H1 (cell line): Measurements from ENCODE around the gene PTGFR. TPM values are rescaled to one million over a fixed set of nuclear protein-coding genes. Genes with fewer than 3 reads are reported as not detected.

Experiments
- CTCF ChIA-PET: fragments of 300-600 bp; sonication (Branson Sonifier 250); formaldehyde crosslinking; loops from one replicate; lab custom pipeline; 2021; ENCODE audit not compliant: partially characterized antibody; lab: Charles Lee
- POLR2A ChIA-PET: fragments of 300-600 bp; sonication (Branson Sonifier 250); formaldehyde crosslinking; loops from one replicate; lab custom pipeline; 2021; ENCODE audit warnings: inconsistent platforms; ENCODE audit not compliant: partially characterized antibody; lab: Charles Lee
- DNase-seq, 2 experiments: peaks; one replicate each; pipeline versions ENCODE4 v3.0.0 to v3.0.0-alpha.2; 2010 to 2022; ENCODE audit warnings: low spot score in 2 of 2, low read depth in 1 of 2, mixed read lengths in 1 of 2
- FAIRE-seq: peaks from 2 replicates; lab custom pipeline; 2011; peaks lifted over from hg19 to GRCh38; lab: Jason Lieb, UNC
- H2AFZ ChIP-seq: 2 replicates; pipeline ENCODE4 v1.8.1; 2012; ENCODE audit warnings: low read length, inconsistent platforms
- H2AK5ac ChIP-seq: 2 replicates; pipeline ENCODE4 v1.6.1; 2013; ENCODE audit warnings: low read depth, low read length
- H2BK120ac ChIP-seq: replicated peaks from 2 replicates; pipeline ENCODE3; 2013; ENCODE audit warnings: low read depth, low read length, inconsistent platforms
- H2BK12ac ChIP-seq: 2 replicates; pipeline ENCODE4 v1.6.1; 2013; ENCODE audit warnings: low read depth, low read length
- H2BK15ac ChIP-seq: 2 replicates; pipeline ENCODE4 v1.6.1; 2013; ENCODE audit warnings: low read length
- H2BK20ac ChIP-seq: 2 replicates; pipeline ENCODE4 v1.6.1; 2013; ENCODE audit warnings: low read length
- H2BK5ac ChIP-seq: 2 replicates; pipeline ENCODE4 v1.6.1; 2013; ENCODE audit warnings: low read depth, low read length
- H3K14ac ChIP-seq: 2 replicates; pipeline ENCODE4 v1.6.1; 2013; ENCODE audit warnings: inconsistent platforms; ENCODE audit not compliant: insufficient read length
- H3K18ac ChIP-seq: 2 replicates; pipeline ENCODE4 v1.6.1; 2013; ENCODE audit warnings: low read length; ENCODE audit errors: extremely low read depth
- H3K23ac ChIP-seq: 2 replicates; pipeline ENCODE4 v1.6.1; 2013; ENCODE audit warnings: inconsistent platforms; ENCODE audit not compliant: insufficient read length
- H3K23me2 ChIP-seq: 2 replicates; pipeline ENCODE4 v1.6.1; 2013; ENCODE audit warnings: low read depth, low read length
- H3K27ac ChIP-seq: 2 replicates; pipeline ENCODE4 v1.6.1; 2011; ENCODE audit warnings: low read depth, low read length, inconsistent platforms
- H3K27me3 ChIP-seq, 4 experiments: replicated peaks in 1 of 4; 1 replicate in 1 of 4; 2 replicates in 3 of 4; pipeline versions ENCODE4 v1.6.1 to v1.8.1; 2011 to 2013; ENCODE audit warnings: low read length in 3 of 4, mild to moderate bottlenecking in 3 of 4, inconsistent platforms in 2 of 4, mixed read lengths in 2 of 4, moderate library complexity in 1 of 4; ENCODE audit not compliant: control insufficient read depth in 3 of 4, insufficient read depth in 3 of 4; ENCODE audit errors: extremely low read depth in 1 of 4
- H3K36me3 ChIP-seq, 4 experiments: 2 replicates each; pipeline versions ENCODE4 v1.6.1 to v1.8.1; 2011 to 2013; ENCODE audit warnings: mild to moderate bottlenecking in 4 of 4, low read length in 3 of 4, moderate library complexity in 2 of 4, control low read depth in 1 of 4, inconsistent platforms in 1 of 4; ENCODE audit not compliant: insufficient read depth in 4 of 4, control insufficient read depth in 2 of 4
- H3K4ac ChIP-seq: replicated peaks from 2 replicates; pipeline ENCODE3; 2013; ENCODE audit warnings: low read length, low read depth, mixed read lengths, inconsistent platforms; ENCODE audit not compliant: insufficient read length
- H3K4me1 ChIP-seq, 4 experiments: replicated peaks in 1 of 4; 1 replicate in 1 of 4; 2 replicates in 3 of 4; pipeline versions ENCODE4 v1.6.1 to v1.8.1; 2011 to 2013; ENCODE audit warnings: low read length in 3 of 4, inconsistent platforms in 2 of 4, mixed read lengths in 1 of 4; ENCODE audit not compliant: insufficient read depth in 4 of 4, control insufficient read depth in 3 of 4
- H3K4me2 ChIP-seq, 2 experiments: 2 replicates each; pipeline versions ENCODE4 v1.6.1 to v1.8.1; 2011 to 2013; ENCODE audit warnings: low read depth in 2 of 2, low read length in 2 of 2, control low read depth in 1 of 2, inconsistent platforms in 1 of 2, mild to moderate bottlenecking in 1 of 2; ENCODE audit not compliant: insufficient read depth in 1 of 2
- H3K4me3 ChIP-seq, 4 experiments: fragments of 200-600, 300-600 bp in 1 of 4; sonication (generic), shearing (Covaris generic), sonication (Bioruptor Twin) in 1 of 4; 2 replicates each; pipeline versions ENCODE4 v1.5.1 to v1.8.1; 2011 to 2016; ENCODE audit warnings: low read length in 4 of 4, low read depth in 3 of 4, control low read depth in 2 of 4, inconsistent platforms in 2 of 4, mild to moderate bottlenecking in 2 of 4, mixed read lengths in 1 of 4, moderate library complexity in 1 of 4; ENCODE audit not compliant: insufficient read depth in 2 of 4; ENCODE audit errors: extremely low read depth in 1 of 4
- H3K56ac ChIP-seq: replicated peaks from 2 replicates; pipeline ENCODE3; 2013; ENCODE audit warnings: low read depth, mild to moderate bottlenecking, mixed read lengths, low read length, inconsistent platforms; ENCODE audit not compliant: insufficient read length
- H3K79me1 ChIP-seq: 2 replicates; pipeline ENCODE4 v1.6.1; 2013; ENCODE audit warnings: low read depth, low read length, control low read depth
- H3K79me2 ChIP-seq, 2 experiments: 2 replicates each; pipeline versions ENCODE4 v1.6.1 to v1.8.1; 2012 to 2013; ENCODE audit warnings: low read length in 2 of 2, mild to moderate bottlenecking in 2 of 2, inconsistent platforms in 1 of 2; ENCODE audit not compliant: insufficient read depth in 2 of 2, control insufficient read depth in 1 of 2
- H3K9ac ChIP-seq, 4 experiments: replicated peaks in 1 of 4; 1 replicate in 1 of 4; 2 replicates in 3 of 4; pipeline versions ENCODE4 v1.6.1 to v1.8.1; 2011 to 2013; ENCODE audit warnings: low read depth in 3 of 4, low read length in 3 of 4, control low read depth in 2 of 4, mild to moderate bottlenecking in 2 of 4, moderate library complexity in 2 of 4, inconsistent platforms in 1 of 4; ENCODE audit errors: extremely low read depth in 1 of 4
- H3K9me3 ChIP-seq, 2 experiments: 2 replicates each; pipeline versions ENCODE4 v1.6.1 to v1.8.1; 2012 to 2013; ENCODE audit warnings: mild to moderate bottlenecking in 2 of 2, moderate library complexity in 2 of 2, control low read depth in 1 of 2, inconsistent platforms in 1 of 2, low read depth in 1 of 2, low read length in 1 of 2, mixed read lengths in 1 of 2; ENCODE audit not compliant: insufficient read depth in 2 of 2
- H4K20me1 ChIP-seq, 2 experiments: replicated peaks in 1 of 2; 2 replicates each; pipeline versions ENCODE3 to v1.8.1; 2011 to 2013; ENCODE audit warnings: inconsistent platforms in 2 of 2, low read length in 2 of 2, mild to moderate bottlenecking in 1 of 2; ENCODE audit not compliant: insufficient read depth in 2 of 2, control insufficient read depth in 1 of 2
- H4K5ac ChIP-seq: 2 replicates; pipeline ENCODE4 v1.6.1; 2013; ENCODE audit warnings: low read length, low read depth, mixed read lengths, inconsistent platforms; ENCODE audit not compliant: insufficient read length
- H4K8ac ChIP-seq: 2 replicates; pipeline ENCODE4 v1.8.0; 2013; ENCODE audit warnings: mild to moderate bottlenecking, moderate library complexity, low read length, inconsistent platforms; ENCODE audit not compliant: insufficient read depth; ENCODE audit errors: extremely low read depth
- H4K91ac ChIP-seq: replicated peaks from 2 replicates; pipeline ENCODE3; 2013; ENCODE audit warnings: low read length, mixed read lengths, inconsistent platforms; ENCODE audit not compliant: insufficient read length
- CHD1 ChIP-seq: IDR thresholded peaks from 2 replicates; pipeline ENCODE4 v1.6.1; 2012; ENCODE audit warnings: low read depth, low read length, improper control_type of control experiment
- EZH2 ChIP-seq: fragments of 200-600 bp; sonication (generic); IDR thresholded peaks from 2 replicates; pipeline ENCODE4 v1.7.1; 2012; ENCODE audit warnings: low read depth, mild to moderate bottlenecking, moderate library complexity, low read length, inconsistent platforms; ENCODE audit not compliant: severe bottlenecking
- HDAC6 ChIP-seq: IDR thresholded peaks from one replicate; pipeline ENCODE4 v1.7.1; 2012; ENCODE audit warnings: low read depth, mild to moderate bottlenecking, inconsistent platforms, low read length, moderate library complexity
- MAX ChIP-seq: IDR thresholded peaks from 2 replicates; pipeline ENCODE4 v1.6.1; 2012; ENCODE audit warnings: inconsistent platforms
- POLR2A ChIP-seq, 2 experiments: IDR thresholded peaks; 1 replicate in 1 of 2; 2 replicates in 1 of 2; pipeline ENCODE4 v1.6.1; 2011; ENCODE audit warnings: low read depth in 2 of 2, low read length in 2 of 2, mild to moderate bottlenecking in 2 of 2; ENCODE audit errors: control extremely low read depth in 1 of 2
- RFX5 ChIP-seq: IDR thresholded peaks from 2 replicates; pipeline ENCODE4 v1.6.1; 2011; ENCODE audit warnings: low read depth, low read length, improper control_type of control experiment, borderline replicate concordance
- SAP30 ChIP-seq: fragments of 300-600 bp; sonication (generic); IDR thresholded peaks from 2 replicates; pipeline ENCODE4 v1.7.1; 2012; ENCODE audit warnings: low read length, moderate library complexity, mild to moderate bottlenecking, inconsistent platforms; ENCODE audit not compliant: insufficient read depth, insufficient replicate concordance
- TAF1 ChIP-seq: IDR thresholded peaks from 2 replicates; pipeline ENCODE4 v1.6.1; 2011; ENCODE audit warnings: mild to moderate bottlenecking, low read depth, low read length
- ZNF274 ChIP-seq: IDR thresholded peaks from 2 replicates; pipeline ENCODE4 v1.7.0; 2012; ENCODE audit warnings: low read length, borderline replicate concordance; ENCODE audit errors: extremely low read depth
- WGBS, 2 experiments: shearing (Covaris generic) in 1 of 2; methylation state at CpG; one replicate each; pipeline versions ENCODE4 v1.1.6 to v1.1.7; 2013 to 2015; ENCODE audit warnings: low lambda C conversion rate in 2 of 2, mixed read lengths in 2 of 2, inconsistent platforms in 1 of 2, low coverage in 1 of 2, missing lambda C conversion rate in 1 of 2; ENCODE audit not compliant: insufficient replicate concordance in 2 of 2, insufficient coverage in 1 of 2, insufficient read length in 1 of 2; ENCODE audit errors: extremely low coverage in 1 of 2, missing lambda C conversion rate in 1 of 2; 5-methylcytosine and 5-hydroxymethylcytosine counted together
- polyA plus RNA-seq, 7 experiments: library from polyadenylated mRNA; depleted of rRNA in 3 of 7; stranded (reverse) in 5 of 7; unstranded in 2 of 7; fragments of >200 nt in 5 of 7; fragments of 200-250 nt in 2 of 7; gene quantifications; 1 replicate in 5 of 7; 2 replicates in 1 of 7; 4 replicates in 1 of 7; pipeline versions ENCODE4 v1.2.1 to v1.2.3, GENCODE V29; 2011 to 2013; ENCODE audit warnings: missing spikeins in 2 of 7, mixed read lengths in 2 of 7
- total RNA-seq: library from RNA; stranded (reverse); fragmentation: NEBNext Ultra II Directional; extraction: Animal tissue kit (Norgen Biotek cat#: 25700); gene quantifications from 2 replicates; pipeline ENCODE4 v1.2.1, GENCODE V29; 2021
- TF ChIP-seq, protein P1 (sequence below): IDR thresholded peaks from 2 replicates; pipeline ENCODE4 v1.6.1; 2012; ENCODE audit warnings: inconsistent platforms

PTGFR gene
- total and polyA plus RNA-seq, 2 of the 8 experiments (the other 6 are each of a cell fraction or from before 2014, with no cell fraction given), result 0.02 TPM; not detected in 1

GRCh38 chr1:78587211-78587610 is 96.4 kb downstream of the PTGFR start:
- WGBS, 2 experiments, result 89% methylated on average over 1 of the region's 1 CpG; no CpG with 5 or more reads in 1 of the 2 experiments
- H2BK12ac ChIP-seq, result no peak overlapping the region

More at GRCh38 chr1:78587211-78587610, 96.4 kb downstream of the PTGFR start:
- Histone ChIP-seq H3K56ac (no peak overlapping the region), H2BK120ac (no peak overlapping the region), H3K79me1 (no peaks in the 10 kb centered on the region), H4K5ac (no peak overlapping the region), H3K4me1 (no peaks in the 10 kb centered on the region), H3K18ac (no peak overlapping the region), H3K23ac (no peak overlapping the region), H3K79me2 (no peaks in the 10 kb centered on the region), H3K9me3 (no peaks in the 10 kb centered on the region), H3K27me3 (no peaks in the 10 kb centered on the region), H2BK5ac (no peak overlapping the region), H2BK15ac (no peak overlapping the region), H3K4me3 (no peak overlapping the region), H3K36me3 (no peaks in the 10 kb centered on the region), H3K23me2 (no peaks in the 10 kb centered on the region), H3K27ac (no peak overlapping the region), H2AFZ (no peak overlapping the region), H3K9ac (no peak overlapping the region), H4K20me1 (no peaks in the 10 kb centered on the region), H3K4me2 (no peak overlapping the region), H4K91ac (no peak overlapping the region), H3K4ac (no peak overlapping the region), H2AK5ac (no peak overlapping the region), H3K14ac (no peak overlapping the region), H4K8ac (no peak overlapping the region), H2BK20ac (no peak overlapping the region)
- CTCF ChIA-PET, result no interaction called here
- POLR2A ChIA-PET, result no interaction called here
- DNase-seq, result no peak
- no peak for FAIRE-seq
- TF ChIP-seq TAF1 (no peak), HDAC6 (no peak), RFX5 (no peak), ZNF274 (no peak), CHD1 (no peak), EZH2 (no peak), POLR2A (IDR thresholded peaks at IDR 0.05; ENCODE audit: control extremely low read depth in 1 of 2, low read depth in 2 of 2, low read length in 2 of 2) (no peak), MAX (no peak), SAP30 (no peak)
- TF ChIP-seq, protein P1, sequence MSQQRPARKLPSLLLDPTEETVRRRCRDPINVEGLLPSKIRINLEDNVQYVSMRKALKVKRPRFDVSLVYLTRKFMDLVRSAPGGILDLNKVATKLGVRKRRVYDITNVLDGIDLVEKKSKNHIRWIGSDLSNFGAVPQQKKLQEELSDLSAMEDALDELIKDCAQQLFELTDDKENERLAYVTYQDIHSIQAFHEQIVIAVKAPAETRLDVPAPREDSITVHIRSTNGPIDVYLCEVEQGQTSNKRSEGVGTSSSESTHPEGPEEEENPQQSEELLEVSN, result no peak
- TF ChIP-seq, all 59 proteins: peak for 0
